Calu3 (cell line): Measurements from ENCODE around the gene RIIAD1. TPM values are rescaled to one million over a fixed set of nuclear protein-coding genes. Genes with fewer than 3 reads are reported as not detected.

Experiments
- Bru-seq: library from RNA; stranded (reverse); fragments of 400-500 nt; gene quantifications from one replicate; lab custom pipeline; 2021; lab: Mats Ljungman, UMichigan
- BruChase-seq, 2 experiments: library from RNA; stranded (reverse); fragments of 400-500 nt; gene quantifications; one replicate each; lab custom pipeline; 2021; lab: Mats Ljungman, UMichigan
- BruUV-seq: library from RNA; stranded (reverse); fragments of 400-500 nt; replicated peaks from 2 replicates; lab custom pipeline; 2021; lab: Mats Ljungman, UMichigan
- CTCF ChIA-PET: fragments of 300-600 bp; sonication (Branson Sonifier 250); formaldehyde crosslinking; loops from one replicate; lab custom pipeline; 2022; ENCODE audit warnings: antibody characterized with exemption; lab: Charles Lee
- DNase-seq: peaks from one replicate; pipeline ENCODE4 v3.0.0; 2022
- H3K27ac Mint-ChIP-seq: one replicate; pipeline ENCODE4 v1.8.0; 2022; ENCODE audit warnings: mixed read lengths; ENCODE audit not compliant: unreplicated experiment
- H3K27me3 Mint-ChIP-seq: one replicate; pipeline ENCODE4 v1.8.0; 2022; ENCODE audit warnings: mixed read lengths; ENCODE audit not compliant: unreplicated experiment
- H3K36me3 Mint-ChIP-seq: one replicate; pipeline ENCODE4 v1.8.0; 2022; ENCODE audit warnings: mild to moderate bottlenecking, moderate library complexity, mixed read lengths; ENCODE audit not compliant: insufficient read depth, unreplicated experiment
- H3K4me1 Mint-ChIP-seq: one replicate; pipeline ENCODE4 v1.8.0; 2022; ENCODE audit warnings: mild to moderate bottlenecking, low read depth, mixed read lengths; ENCODE audit not compliant: unreplicated experiment
- H3K4me3 Mint-ChIP-seq: one replicate; pipeline ENCODE4 v1.8.0; 2022; ENCODE audit warnings: mild to moderate bottlenecking, low read depth, moderate library complexity, mixed read lengths; ENCODE audit not compliant: unreplicated experiment
- H3K9me3 Mint-ChIP-seq: one replicate; pipeline ENCODE4 v1.8.0; 2022; ENCODE audit warnings: low read depth, mixed read lengths; ENCODE audit not compliant: unreplicated experiment
- CTCF ChIP-seq: fragments of 200-600 bp; IDR thresholded peaks from one replicate; pipeline ENCODE4 v1.8.0; 2022; ENCODE audit warnings: antibody characterized with exemption; ENCODE audit not compliant: unreplicated experiment
- intact Hi-C: fragments of 100-400 bp; cut with micrococcal nuclease; formaldehyde crosslinking; loops from one replicate; pipeline ENCODE4 v1.10.0; 2022; ENCODE audit not compliant: unreplicated experiment
- long read RNA-seq: library from polyadenylated mRNA; stranded (forward); transcript quantifications from one replicate; pipeline ENCODE4 v2.0.0, GENCODE V29; 2022
- total RNA-seq: library from RNA; stranded (reverse); gene quantifications from 2 replicates; pipeline ENCODE4 v1.2.3, GENCODE V29; 2022

RIIAD1 gene
- total RNA-seq = not detected in 2 replicates
- Bru-seq, nascent RNA = percentile 13 among the genes with signal in this experiment
- percentile 13 among the genes with signal in this experiment for BruChase-seq, experiment 1, labeled RNA remaining after a 6-hour chase
- BruChase-seq, experiment 2, labeled RNA remaining after a 2-hour chase = percentile 11 among the genes with signal in this experiment
- long read RNA-seq = 0 reads

GRCh38 chr1:151720974-151721787, at the start of gene RIIAD1:
Gene RIIAD1 (plus strand): TSS chr1:151721522. CDS start chr1:151721537, 15 bp downstream.
- Mint-ChIP-seq H3K4me3 (peak within 1 kb of the TSS; percentile 75), H3K9me3 (no peaks in the 10 kb centered on the region), H3K27ac (no peak within 1 kb of the TSS), H3K4me1 (peaks cover 34% of the 10 kb centered on the region), H3K27me3 (peaks cover 57% of the 10 kb centered on the region), H3K36me3 (peaks cover 5% of the 10 kb centered on the region)
- no TSS peak for BruUV-seq
- CTCF ChIA-PET = interaction anchor here (0.8 to 1.8 kb wide), 4 partner anchors 8 to 182 kb away, joined by 3 to 7 read pairs (median 4); no protein-coding TSS in a partner anchor
- DNase-seq = no peak
- intact Hi-C loops = no loop called here
- no peak for TF ChIP-seq CTCF

- Mint-ChIP-seq H3K4me1 (no peaks in the 10 kb centered on the region), H3K9me3 (no peaks in the 10 kb centered on the region), H3K4me3 (no peak overlapping the region), H3K36me3 (peaks cover 8% of the 10 kb centered on the region), H3K27me3 (no peaks in the 10 kb centered on the region), H3K27ac (no peak overlapping the region)
- no peak for TF ChIP-seq CTCF
- CTCF ChIA-PET = no interaction called here
- DNase-seq = no peak
- no TSS peak for BruUV-seq
- intact Hi-C loops = no loop called here
Measured at GRCh38 chr1:151673407-151673806, 47.9 kb upstream of the RIIAD1 start.

GRCh38 chr1:151680391-151680790, 40.9 kb upstream of the RIIAD1 start:
- no peak for DNase-seq
- BruUV-seq = TSS peak; percentile 99
- no peak for TF ChIP-seq CTCF
- intact Hi-C loops = loop anchor here (2.0 to 5.0 kb wide), 2 partner anchors 42 to 88 kb away; no protein-coding TSS in a partner anchor
- Mint-ChIP-seq H3K36me3 (peaks cover 9% of the 10 kb centered on the region), H3K27me3 (no peaks in the 10 kb centered on the region), H3K4me1 (peaks cover 30% of the 10 kb centered on the region), H3K27ac (peak overlapping the region; percentile 62), H3K4me3 (peak overlapping the region; percentile 5), H3K9me3 (no peaks in the 10 kb centered on the region)
- CTCF ChIA-PET = interaction anchor here (0.5 to 1.7 kb wide), 12 partner anchors 10 to 627 kb away, joined by 3 to 10 read pairs (median 4); partner anchors contain the start of genes SNX27 and TUFT1

GRCh38 chr1:151680826-151681225, 40.5 kb upstream of the RIIAD1 start:
- no peaks in the 10 kb centered on the region for H3K27me3 Mint-ChIP-seq
- TF ChIP-seq CTCF = no peak
- H3K4me1 Mint-ChIP-seq = peaks cover 30% of the 10 kb centered on the region
- peak overlapping the region; percentile 62 for H3K27ac Mint-ChIP-seq
- CTCF ChIA-PET = interaction anchor here (0.5 to 1.7 kb wide), 15 partner anchors 10 to 627 kb away, joined by 3 to 10 read pairs (median 4); partner anchors contain the start of genes SNX27 and TUFT1
- intact Hi-C loops = loop anchor here (2.0 to 5.0 kb wide), 2 partner anchors 42 to 89 kb away; no protein-coding TSS in a partner anchor
- H3K36me3 Mint-ChIP-seq = peaks cover 9% of the 10 kb centered on the region
- H3K9me3 Mint-ChIP-seq = no peaks in the 10 kb centered on the region
- peak; percentile 54 for DNase-seq
- peak overlapping the region; percentile 5 for H3K4me3 Mint-ChIP-seq
- BruUV-seq = no TSS peak
